Tongue (tissue), 2 donors: ENCODE measurements around the gene PIK3C2B. TPM values are rescaled to one million over a fixed set of nuclear protein-coding genes. Genes with fewer than 3 reads are reported as not detected.
A peak's percentile ranks its signal among the peaks of the same experiment; 100 is the strongest.

Source experiments
- DNase-seq: peaks from one replicate; pipeline ENCODE4 v3.0.0-alpha.2; 2015
- total RNA-seq: library from RNA; depleted of rRNA; stranded (reverse); fragments of >200 nt; gene quantifications from one replicate; pipeline ENCODE4 v1.2.3, GENCODE V29; 2014

The PIK3C2B gene
- total RNA-seq, 1 donor from 2014 or later, result 32.3 TPM

DNA sequence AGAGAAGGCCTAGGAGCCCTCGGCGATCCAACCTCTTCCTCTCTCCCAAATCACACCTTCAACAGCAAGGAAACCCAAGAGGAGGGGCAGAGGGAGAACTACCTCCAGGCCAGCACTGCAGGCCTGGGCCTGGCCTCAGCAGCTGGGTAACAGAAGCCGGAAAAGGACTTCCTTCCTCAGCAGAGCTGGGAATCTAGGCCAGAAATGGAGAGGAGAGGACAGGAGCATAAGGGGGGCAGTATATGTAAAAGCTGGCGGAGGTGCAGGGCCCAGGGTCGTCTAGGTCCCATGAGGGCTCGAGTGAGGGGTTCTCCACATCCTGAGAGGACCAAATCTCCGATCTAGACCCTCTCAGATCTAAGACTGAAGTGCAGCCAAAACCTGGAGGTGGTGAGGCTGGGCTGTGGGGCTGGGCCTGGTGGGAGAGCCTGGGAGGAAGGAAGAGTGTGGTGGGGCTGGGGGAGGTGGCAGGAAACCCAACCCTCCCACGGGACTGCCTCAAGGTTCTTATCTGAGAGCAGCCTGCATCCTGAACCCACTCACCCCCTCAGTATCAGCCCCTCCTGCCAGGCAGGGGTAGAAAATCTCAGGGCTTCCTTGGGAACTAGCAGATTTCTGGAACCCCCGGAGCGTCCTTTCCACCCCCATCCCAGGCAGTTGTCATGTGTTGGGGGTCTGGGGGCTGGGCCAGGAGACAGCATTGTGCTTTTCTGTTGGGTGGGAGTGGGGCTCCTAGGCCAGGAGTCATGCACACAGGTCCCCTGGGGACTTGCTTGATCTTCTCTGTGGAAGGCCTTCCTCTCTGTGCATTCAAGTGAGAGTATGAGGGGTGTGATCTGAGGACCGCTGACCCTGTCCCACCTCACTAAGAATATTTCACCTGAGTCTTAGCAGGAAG lies 33.0 kb downstream of the PIK3C2B start:
- no peak for DNase-seq

DNA sequence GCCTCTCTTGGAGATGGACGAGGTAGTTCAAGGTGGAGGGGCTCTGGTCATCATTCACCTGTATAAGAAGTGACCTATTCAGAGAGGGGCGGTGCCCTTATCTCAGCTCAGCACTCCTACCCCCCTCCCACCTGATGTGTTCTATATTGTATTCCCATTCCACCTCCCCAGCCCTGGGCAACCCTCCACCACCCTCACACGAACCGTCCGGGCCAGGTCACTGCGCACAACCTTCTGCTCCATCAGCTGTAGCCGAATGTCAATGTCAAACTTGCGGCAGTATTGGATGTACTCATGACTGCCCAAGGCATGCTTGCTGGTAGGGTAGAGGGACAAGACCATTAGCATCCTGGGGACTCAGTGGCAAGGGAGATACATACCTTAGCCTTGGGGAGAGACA lies 34.3 kb downstream of the PIK3C2B start:
- DNase-seq, result no peak

DNA sequence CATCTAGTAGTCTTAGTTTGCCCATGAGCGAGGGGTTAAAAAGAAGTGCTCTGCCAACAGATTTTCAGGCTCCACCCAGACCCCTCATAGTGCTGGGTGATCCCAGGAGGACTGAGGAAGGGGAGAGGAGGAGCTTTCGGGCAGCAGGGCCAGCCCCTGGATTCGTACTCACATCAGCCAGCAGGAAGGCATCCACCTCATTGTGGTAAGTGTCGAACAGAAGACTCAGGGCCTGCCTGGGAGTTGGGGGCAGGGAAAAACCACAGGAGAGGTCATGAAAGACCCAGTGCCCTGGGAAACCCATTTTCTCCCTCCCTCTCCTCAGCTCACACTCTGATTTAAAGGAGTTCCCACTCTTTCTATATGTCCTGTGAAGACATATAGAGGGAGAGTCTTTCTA lies 34.9 kb downstream of the PIK3C2B start:
- DNase-seq, result no peak

DNA sequence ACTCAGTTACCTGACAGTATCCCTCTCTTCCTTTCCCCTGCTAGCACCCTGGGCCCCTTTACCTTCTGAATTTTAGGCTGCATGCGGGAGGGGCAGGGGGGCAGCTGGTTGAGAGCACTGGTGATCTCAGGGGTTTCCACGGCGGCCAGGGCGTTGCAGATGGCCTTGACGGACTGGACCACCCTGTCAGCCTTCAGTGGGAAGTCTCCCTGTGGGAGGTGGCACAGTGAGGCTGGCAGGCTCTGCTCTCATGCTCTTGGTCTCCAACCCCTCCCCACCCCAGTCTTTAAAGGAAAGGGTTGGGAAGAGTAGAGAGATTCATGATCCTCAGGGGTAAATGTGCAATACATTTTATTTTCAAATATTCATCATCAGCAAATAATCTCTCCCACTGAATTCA lies 36.9 kb downstream of the PIK3C2B start:
- no peak for DNase-seq

DNA sequence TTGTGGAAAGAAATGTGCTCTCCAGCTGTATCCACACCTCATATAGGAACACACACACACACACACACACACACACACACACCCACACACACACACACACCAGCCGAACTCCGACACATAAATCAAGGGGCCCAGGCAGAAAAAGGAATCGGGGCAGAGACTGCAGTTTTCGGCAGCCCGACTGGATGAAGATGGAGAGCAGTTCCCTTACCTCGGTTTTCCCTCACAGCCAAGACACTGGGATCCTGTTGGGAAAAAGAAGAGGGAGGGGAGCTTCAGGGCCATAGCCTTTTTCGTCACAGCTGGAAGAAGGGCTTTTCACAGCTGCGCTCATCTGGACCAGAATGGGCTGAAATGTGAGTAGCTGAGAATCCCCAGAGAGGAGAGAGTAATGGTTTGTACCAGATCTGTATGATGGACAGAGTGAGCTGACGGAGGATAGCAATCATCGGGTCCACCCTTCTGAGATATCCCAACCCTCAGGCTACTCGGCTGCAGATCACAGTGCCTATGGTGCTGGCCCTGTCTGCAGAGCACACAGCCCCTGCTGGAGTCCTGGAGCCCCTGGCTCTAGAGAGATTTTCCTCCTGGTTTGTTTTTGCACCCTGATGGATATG lies 37.7 kb downstream of the PIK3C2B start:
- DNase-seq, result peak; percentile 97

DNA sequence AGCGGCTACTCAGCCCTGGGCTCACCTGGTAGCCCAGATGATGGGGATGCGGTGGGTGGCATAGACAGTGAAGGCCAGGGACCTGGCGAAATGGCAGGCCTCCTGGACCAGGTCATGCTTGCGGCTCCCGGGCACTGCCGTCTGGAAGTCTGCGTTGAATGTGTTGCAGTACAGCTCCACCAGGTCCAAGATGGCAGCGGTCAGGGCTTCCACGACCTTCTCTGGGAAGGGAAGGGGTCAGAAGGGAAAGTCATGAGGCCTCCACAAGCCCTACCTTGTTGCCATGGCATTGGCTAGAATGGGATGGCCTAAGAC lies 38.8 kb downstream of the PIK3C2B start:
- DNase-seq, result no peak

DNA sequence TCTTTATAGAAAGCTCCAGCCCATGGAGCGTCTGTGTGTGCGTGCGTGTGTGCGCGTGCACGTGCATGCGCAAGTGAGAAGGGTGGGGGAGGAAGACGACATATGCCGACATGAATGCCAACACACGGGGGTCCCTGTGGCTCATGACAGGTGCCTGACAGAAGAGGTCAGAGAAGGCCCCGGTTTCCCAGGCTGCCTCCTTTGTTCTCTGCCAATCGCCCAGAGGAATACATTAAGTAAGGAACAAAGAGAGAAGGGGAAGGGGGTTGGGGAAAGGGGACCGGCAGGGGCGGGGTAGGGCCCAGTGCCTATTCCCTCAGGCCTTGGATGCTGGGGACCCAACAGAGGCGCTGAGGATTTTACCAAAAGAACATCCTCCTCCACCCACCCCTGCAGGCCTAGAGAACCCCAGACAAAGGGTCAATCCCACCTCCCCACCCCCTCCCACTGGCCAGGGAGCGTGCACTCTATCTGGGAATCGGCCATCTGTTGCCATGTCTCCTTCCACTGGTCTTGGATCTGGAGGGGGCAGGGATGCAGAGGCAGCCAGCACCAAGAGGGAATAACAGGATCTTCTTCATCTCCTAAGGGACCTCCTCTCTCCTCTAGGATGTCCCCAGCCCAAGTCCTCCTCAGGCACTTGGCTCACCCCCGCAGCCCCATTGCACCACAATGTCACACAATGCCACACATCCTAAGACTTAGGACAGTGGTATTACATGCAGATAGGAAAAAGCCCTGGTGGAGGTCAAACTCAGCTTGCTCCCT lies 39.4 kb downstream of the PIK3C2B start:
- no peak for DNase-seq

DNA sequence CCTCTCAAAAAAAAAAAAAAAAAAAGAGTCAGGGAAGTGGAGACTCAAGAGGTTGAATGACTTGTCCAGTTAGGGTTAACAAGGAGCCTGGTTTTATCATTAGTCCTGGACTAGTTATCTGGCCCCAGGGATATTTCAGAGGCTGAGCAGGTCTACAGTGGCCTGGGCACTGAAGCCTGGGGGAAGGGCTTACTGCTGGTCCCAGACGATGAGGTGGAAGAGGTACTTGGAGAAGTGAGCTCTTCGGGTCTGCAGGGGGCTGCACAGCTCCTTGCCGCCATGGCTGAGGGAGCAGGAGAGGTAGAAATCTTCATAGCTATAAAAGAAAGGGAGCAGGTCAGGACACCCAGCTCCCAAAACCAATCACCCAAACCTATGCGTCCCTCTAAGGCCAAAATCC lies 40.1 kb downstream of the PIK3C2B start:
- no peak for DNase-seq

DNA sequence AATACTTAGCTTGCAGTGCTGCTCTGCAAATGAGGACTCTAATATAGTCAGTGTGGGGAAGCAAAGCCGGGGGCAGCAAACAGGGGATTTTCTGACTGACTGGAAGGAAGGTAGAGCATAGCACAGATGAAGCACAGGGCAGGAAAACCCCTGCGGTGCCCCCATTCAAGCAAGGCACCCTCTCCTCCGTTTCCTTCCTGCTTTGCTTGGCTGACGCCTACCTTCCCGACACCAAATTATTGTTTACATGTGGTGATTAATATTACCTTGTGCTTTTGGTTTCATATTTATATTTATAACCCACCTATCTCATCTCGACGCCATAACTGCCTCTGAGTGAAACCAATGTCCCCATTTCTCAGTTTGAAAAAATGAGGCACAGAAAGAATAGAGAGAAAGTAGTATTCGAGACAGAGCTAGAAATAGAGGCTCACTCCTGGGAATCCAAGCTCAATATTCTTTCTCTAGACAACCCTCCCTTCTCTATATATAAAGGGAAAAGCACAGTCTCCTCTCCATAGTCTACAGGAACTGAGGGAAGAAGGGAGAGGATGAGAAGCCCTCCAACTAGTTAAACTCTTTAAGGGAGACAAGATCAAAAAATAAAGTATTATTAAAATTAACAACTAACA lies 41.3 kb downstream of the PIK3C2B start:
- no peak for DNase-seq

DNA sequence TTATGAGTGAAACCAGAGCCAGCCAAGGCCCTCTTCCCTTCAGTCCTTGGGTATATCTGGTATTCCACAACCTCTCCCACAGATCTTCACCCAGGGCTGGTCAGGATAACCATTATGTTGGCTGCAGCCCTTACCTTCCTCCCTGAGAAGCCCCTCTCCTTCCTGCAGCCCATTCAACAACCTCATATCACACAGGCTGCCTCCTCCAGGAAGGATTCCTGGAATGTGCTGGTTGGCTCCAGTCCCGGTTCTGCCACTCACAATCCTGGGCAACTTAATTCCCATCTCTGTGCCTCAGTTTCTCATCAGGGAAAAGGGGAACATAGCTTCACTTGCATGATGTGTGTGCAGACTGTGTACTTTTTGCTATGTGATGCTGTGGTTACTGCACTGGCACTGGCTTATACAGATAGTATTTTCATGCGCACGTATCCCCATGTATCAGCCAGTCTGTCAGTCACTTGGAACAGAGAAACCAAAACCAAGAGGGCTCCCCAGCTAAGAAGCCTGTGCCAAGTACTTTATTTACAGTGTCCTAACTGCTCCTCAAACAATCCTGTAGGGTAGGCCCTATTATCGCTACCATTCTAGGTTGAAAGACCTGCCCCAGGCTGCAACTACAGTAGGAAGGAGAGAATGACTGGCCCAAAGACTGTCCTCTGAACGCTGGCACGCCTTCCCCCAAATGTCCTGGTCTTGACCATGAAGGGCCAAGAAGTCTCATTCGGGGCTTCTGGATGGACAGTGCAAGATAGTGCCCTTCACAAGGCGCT lies 43.1 kb downstream of the PIK3C2B start:
- no peak for DNase-seq

DNA sequence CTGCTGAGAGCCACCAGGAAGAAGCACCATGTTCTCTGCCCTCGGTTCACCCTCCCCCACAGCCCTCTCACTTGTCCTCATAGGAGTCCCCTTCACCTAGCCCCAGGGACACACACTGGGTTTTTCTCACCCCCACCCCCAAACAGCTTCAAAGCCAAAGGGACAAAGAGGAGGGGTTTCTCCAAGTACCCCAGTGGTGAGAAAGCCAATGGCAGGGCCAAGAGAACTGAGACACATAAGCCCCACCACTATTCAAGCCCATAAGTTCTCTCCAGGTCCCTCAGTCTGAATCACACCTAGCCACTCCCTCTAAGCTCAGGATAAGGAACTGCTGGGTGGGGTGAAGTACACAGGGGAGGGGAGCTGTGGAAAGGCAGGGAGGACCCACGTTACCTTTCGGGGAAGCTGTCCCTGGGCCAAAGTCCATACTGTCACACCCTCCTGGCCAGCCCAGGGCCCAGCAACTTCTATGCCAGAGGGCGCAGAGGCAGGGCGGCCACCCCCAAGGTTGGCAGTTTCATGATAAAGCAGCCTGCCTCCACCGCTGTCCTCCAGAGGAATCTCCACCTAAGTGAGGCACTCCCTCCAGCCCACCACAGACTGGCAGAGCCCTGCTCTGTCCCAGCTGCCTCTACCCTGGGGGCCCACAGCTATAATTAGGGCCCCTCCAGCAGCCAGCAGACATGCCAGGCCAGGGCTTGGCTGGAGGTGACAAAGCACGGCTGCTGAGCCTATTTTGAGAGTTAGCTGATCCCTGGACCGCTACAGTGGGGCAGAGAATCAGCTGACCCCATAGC lies 43.9 kb downstream of the PIK3C2B start:
- DNase-seq, result peak; percentile 82

DNA sequence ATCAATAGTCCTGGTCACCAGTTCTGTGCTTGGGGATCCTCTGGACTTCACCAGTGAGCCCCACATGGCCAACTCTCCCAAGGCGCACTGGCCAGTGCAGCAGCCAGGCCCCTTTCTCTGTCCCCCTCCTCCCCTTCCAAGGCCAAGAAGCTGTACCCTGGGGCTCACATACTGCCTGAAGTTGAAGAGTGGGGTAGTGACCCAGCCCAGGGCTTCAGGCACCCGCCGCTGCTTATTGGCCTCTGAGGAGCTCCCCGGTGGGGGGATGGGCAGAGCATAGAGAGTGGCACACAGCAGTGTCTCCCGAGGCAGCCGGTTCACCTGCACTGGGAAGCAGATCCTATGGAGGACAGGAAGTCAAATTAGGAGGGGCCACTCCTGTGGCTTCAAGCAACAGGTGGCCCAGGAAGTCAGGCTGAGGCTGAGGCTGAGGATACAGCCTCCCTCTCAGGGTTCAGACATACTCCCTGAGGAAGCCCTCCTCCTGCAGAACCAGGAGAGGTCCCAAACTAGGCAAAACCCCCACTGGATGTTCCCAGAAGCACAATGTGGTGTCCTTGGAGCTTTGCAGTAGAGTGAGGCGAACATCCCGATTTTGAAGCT lies 44.8 kb downstream of the PIK3C2B start:
- peak; percentile 14 for DNase-seq

DNA sequence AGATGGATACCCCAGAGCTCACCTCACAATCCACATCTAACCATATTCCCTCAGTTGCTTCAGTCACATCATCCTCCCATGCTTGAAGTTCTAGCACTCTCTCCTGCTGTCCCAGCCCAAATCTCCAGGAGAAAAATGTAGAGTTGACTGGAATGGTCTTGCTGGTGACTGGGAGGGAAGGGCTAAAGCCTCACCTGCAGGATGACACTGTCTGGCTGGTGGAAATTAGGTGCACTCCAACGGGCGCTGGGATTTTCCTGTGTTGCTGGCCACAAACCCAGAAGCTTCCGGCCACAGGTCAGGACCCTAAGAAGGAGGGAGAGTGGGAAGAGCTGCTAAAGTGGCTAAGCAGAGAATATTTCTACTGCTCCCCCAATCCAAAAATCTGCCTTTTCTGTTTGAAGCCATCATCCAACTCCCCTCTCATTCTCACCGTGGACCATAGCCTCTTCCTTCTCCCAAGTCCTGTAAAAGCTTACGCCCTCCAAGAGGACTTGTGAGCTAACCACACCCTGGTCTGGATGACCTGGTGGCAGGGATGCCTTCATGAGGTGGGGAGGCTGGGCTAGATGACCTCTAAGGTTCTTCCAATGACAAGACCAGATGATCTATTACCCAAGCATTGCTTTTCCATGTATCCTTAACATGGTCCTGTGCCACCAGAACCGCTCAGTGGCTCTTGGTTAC lies 45.5 kb downstream of the PIK3C2B start:
- no peak for DNase-seq

DNA sequence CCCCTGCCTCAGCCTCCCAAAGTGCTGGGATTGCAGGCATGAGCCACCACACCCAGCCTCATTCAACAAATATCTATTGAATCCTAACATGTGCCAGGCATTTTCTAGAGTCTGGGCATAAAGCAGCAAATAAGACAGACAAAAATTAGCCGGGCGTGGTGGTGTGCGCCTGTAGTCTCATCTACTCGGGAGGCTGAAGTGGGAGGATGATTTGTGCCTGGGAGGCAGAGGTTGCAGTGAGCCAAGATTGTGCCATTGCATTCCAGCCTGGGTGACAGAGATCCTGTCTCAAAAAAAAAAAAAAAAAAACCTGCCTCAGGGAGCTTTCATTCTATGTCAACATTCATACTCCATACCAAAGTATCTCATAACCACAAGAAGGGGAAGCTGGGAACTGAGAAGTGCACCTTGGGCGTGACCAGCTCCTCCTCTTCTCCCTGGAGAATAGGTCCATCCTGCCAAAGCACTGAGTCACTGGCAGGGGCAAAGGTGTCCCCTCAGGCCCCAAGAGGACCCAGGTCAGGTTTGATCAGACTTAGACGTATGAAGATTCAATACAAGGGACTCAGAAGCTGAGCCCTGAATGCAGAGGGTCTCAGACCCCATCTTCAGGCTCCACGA lies 46.2 kb downstream of the PIK3C2B start:
- no peak for DNase-seq

DNA sequence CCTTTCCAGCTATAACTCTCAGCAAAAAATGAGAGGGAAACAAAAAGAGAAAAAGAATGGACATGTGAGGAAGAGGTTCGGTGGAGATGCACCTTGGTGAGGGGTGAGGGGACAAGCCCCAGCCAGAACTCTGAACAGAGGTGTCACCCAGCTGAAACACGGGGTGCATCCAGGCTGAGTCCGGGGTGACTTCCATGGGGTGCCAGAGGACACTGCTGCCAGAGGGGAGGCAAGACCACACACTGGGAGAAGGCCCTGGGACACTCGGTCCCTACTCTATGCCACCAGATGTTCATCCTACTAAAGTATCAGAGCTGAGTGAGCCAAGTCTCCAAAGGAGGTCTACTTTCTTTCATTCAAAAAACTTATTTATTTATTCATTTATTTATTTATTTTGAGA lies 46.9 kb downstream of the PIK3C2B start:
- DNase-seq, result no peak

DNA sequence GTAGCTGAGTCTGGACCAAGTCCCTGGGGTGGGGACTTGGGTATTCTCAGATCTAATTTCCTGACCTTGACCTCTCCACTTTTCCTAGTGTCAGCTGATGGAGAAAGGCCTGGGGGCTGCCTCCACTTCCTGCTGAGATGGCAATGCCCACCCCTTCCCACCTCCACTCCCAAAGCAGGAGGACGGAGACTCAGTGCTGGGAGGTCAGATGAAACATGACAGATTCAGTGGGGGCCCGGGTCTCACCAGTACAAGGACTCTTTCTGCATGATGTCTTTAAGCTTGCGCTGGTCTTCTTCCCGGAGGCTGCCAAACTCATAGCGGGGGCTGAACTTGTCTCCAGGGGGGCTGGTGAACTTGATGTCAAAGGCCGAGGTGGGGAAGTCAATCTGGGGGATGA lies 47.4 kb downstream of the PIK3C2B start:
- no peak for DNase-seq

DNA sequence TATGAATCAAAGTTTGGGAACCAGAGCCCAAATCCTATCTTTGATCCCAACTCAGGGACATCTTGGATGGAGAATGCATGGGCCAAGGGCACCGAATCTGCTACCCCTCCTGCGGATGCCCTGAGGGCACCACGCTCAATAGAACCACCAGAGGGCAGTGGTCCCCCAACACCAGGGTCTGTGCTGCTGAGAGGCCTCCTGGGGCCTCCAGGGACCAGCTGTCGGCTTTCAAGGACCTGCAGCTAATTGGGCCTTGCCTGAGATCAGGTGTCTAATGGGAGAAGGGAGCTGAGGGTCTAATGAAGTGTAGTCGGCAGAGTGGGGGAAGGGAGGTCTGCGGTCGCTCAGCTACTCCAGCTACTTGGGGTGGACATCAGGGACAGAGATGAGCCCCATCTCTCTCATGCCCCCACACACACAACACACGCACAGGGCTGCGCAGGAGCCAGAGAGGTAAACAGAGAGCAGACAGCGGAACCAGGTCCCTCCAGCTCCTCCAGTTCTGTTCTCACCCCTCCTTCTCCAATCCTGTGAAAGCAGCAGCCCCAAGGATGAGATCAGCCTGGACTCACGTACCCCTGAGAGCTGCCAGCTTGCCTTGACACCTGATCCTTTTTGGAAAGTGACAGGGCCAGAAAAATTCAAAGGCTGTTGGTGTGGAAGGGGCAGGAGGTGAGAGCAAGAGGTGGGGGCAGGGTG lies 48.0 kb downstream of the PIK3C2B start:
- peak; percentile 91 for DNase-seq

DNA sequence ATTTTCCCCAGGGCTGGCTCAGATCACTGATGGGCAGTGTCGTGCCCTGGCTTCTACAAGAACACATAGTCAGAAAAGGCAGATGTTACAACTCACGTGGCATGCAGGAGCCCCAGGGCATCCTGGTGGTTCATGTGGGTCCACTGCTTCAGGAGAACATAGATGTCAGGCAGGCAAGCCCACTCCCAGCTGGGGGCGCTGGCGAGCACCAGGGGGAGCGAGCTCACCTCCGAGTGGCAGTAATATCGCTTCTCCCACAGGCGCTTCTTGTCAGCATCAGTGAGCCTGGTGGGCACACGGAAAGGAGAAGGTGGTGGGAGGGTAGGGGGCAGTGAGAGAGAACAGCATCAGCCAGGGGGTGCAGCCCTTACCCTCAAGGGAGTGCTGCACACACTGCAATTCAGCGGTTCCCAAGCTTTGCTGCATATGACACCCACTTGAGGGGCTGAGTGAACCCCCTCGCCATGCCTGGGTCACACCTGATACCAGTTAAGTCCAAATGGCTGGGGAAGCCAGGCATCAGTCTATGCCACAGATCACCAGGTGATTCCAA lies 48.7 kb downstream of the PIK3C2B start:
- no peak for DNase-seq
